ENCODE results near the gene WNT7B. TPM values are rescaled to one million over a fixed set of nuclear protein-coding genes. Genes with fewer than 3 reads are reported as not detected.

The WNT7B gene
- total RNA-seq, 1 experiment from 2014 or later: not detected

GRCh38 chr22:45938913-45939312 lies 38.0 kb downstream of the WNT7B start:
- H3K4me1 ChIP-seq (ENCODE audit: insufficient read depth, low read length, poor library complexity, severe bottlenecking): peaks cover 7% of the 10 kb centered on the region
- no peaks in the 10 kb centered on the region for H3K9me3 ChIP-seq (ENCODE audit: low read depth, low read length, poor library complexity, severe bottlenecking)
- intact Hi-C loops (cut with micrococcal nuclease; ENCODE audit: unreplicated experiment): no loop called here
- peaks cover 6% of the 10 kb centered on the region for H3K27me3 ChIP-seq (replicated peaks; ENCODE audit: insufficient read depth, low read depth, low read length, poor library complexity)
- POLR2A ChIA-PET (ENCODE audit: low non-redundant PET): no interaction called here
- no TSS peak for BruUV-seq (replicated peaks)
- H3K36me3 ChIP-seq (ENCODE audit: insufficient read depth, low read length, poor library complexity, severe bottlenecking): no peaks in the 10 kb centered on the region
- CTCF ChIA-PET: interaction anchor here (0.6 kb wide), 1 partner anchor 1114 kb away, joined by 3 read pairs; no protein-coding TSS in a partner anchor
- TF ChIP-seq CTCF (conservative IDR thresholded peaks at IDR 0.05; ENCODE audit: low read depth, low read length) (no peak), EZH2 (IDR thresholded peaks at IDR 0.05; ENCODE audit: borderline replicate concordance, low read depth, low read length, poor library complexity, severe bottlenecking) (no peak)
- H3K4me3 ChIP-seq (ENCODE audit: low read depth, low read length, poor library complexity, severe bottlenecking): no peak overlapping the region
- H3K27ac ChIP-seq (ENCODE audit: low read depth, low read length, poor library complexity, severe bottlenecking): no peak overlapping the region
- DNase-seq (ENCODE audit: low spot score): no peak

- Histone ChIP-seq H3K27ac (ENCODE audit: low read depth, low read length, poor library complexity, severe bottlenecking) (no peak overlapping the region), H3K36me3 (ENCODE audit: insufficient read depth, low read length, poor library complexity, severe bottlenecking) (no peaks in the 10 kb centered on the region), H3K4me3 (ENCODE audit: low read depth, low read length, poor library complexity, severe bottlenecking) (no peak overlapping the region), H3K4me1 (ENCODE audit: insufficient read depth, low read length, poor library complexity, severe bottlenecking) (peaks cover 7% of the 10 kb centered on the region), H3K9me3 (ENCODE audit: low read depth, low read length, poor library complexity, severe bottlenecking) (no peaks in the 10 kb centered on the region), H3K27me3 (replicated peaks; ENCODE audit: insufficient read depth, low read depth, low read length, poor library complexity) (peaks cover 6% of the 10 kb centered on the region)
- intact Hi-C loops (cut with micrococcal nuclease; ENCODE audit: unreplicated experiment): no loop called here
- ChIA-PET CTCF (no interaction called here), POLR2A (ENCODE audit: low non-redundant PET) (no interaction called here)
- no TSS peak for BruUV-seq (replicated peaks)
- TF ChIP-seq CTCF (conservative IDR thresholded peaks at IDR 0.05; ENCODE audit: low read depth, low read length): no peak
- TF ChIP-seq EZH2 (IDR thresholded peaks at IDR 0.05; ENCODE audit: borderline replicate concordance, low read depth, low read length, poor library complexity, severe bottlenecking): no peak
- DNase-seq (ENCODE audit: low spot score): no peak
Observed at GRCh38 chr22:45937960-45938359, 39.0 kb downstream of the WNT7B start.

- H3K4me3 ChIP-seq (ENCODE audit: low read depth, low read length, poor library complexity, severe bottlenecking): no peak overlapping the region
- BruUV-seq (replicated peaks): no TSS peak
- H3K4me1 ChIP-seq (ENCODE audit: insufficient read depth, low read length, poor library complexity, severe bottlenecking): peaks cover 7% of the 10 kb centered on the region
- no peaks in the 10 kb centered on the region for H3K9me3 ChIP-seq (ENCODE audit: low read depth, low read length, poor library complexity, severe bottlenecking)
- no peak for DNase-seq (ENCODE audit: low spot score)
- no peaks in the 10 kb centered on the region for H3K36me3 ChIP-seq (ENCODE audit: insufficient read depth, low read length, poor library complexity, severe bottlenecking)
- POLR2A ChIA-PET (ENCODE audit: low non-redundant PET): no interaction called here
- intact Hi-C loops (cut with micrococcal nuclease; ENCODE audit: unreplicated experiment): no loop called here
- H3K27me3 ChIP-seq (replicated peaks; ENCODE audit: insufficient read depth, low read depth, low read length, poor library complexity): peaks cover 6% of the 10 kb centered on the region
- CTCF ChIA-PET: no interaction called here
- H3K27ac ChIP-seq (ENCODE audit: low read depth, low read length, poor library complexity, severe bottlenecking): no peak overlapping the region
- TF ChIP-seq CTCF (conservative IDR thresholded peaks at IDR 0.05; ENCODE audit: low read depth, low read length) (no peak), EZH2 (IDR thresholded peaks at IDR 0.05; ENCODE audit: borderline replicate concordance, low read depth, low read length, poor library complexity, severe bottlenecking) (no peak)
Observed at GRCh38 chr22:45935573-45935972, 41.4 kb downstream of the WNT7B start.
